GM12872 (cell line): Measurements from ENCODE around the gene EEA1.

Experiments used
- TF ChIP-seq, protein P1 (sequence below): IDR thresholded peaks from 3 replicates; pipeline ENCODE4 v1.5.1; 2011; ENCODE audit warnings: low read depth, mild to moderate bottlenecking, low read length, moderate library complexity; ENCODE audit not compliant: insufficient read depth

Gene EEA1

DNA sequence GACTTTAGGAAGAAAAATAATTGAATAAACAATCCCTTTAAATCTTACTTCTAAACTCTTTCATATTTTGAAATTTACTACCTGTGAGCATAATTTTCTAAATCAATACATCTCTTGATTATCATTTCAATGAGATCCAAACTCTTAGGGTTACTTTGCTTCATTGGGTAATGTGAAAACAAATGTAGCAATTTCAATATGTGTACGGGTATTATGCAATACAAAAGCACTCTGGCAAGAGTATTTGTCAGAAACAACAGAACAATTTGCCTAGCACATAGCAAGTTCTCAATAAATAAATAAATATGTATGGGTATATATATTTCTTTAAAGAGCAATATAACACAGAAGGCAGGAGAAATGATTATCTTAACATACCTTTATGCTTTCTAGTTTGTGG lies 149.2 kb downstream of the EEA1 start:
- TF ChIP-seq, protein P1, sequence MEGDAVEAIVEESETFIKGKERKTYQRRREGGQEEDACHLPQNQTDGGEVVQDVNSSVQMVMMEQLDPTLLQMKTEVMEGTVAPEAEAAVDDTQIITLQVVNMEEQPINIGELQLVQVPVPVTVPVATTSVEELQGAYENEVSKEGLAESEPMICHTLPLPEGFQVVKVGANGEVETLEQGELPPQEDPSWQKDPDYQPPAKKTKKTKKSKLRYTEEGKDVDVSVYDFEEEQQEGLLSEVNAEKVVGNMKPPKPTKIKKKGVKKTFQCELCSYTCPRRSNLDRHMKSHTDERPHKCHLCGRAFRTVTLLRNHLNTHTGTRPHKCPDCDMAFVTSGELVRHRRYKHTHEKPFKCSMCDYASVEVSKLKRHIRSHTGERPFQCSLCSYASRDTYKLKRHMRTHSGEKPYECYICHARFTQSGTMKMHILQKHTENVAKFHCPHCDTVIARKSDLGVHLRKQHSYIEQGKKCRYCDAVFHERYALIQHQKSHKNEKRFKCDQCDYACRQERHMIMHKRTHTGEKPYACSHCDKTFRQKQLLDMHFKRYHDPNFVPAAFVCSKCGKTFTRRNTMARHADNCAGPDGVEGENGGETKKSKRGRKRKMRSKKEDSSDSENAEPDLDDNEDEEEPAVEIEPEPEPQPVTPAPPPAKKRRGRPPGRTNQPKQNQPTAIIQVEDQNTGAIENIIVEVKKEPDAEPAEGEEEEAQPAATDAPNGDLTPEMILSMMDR = no peak

DNA sequence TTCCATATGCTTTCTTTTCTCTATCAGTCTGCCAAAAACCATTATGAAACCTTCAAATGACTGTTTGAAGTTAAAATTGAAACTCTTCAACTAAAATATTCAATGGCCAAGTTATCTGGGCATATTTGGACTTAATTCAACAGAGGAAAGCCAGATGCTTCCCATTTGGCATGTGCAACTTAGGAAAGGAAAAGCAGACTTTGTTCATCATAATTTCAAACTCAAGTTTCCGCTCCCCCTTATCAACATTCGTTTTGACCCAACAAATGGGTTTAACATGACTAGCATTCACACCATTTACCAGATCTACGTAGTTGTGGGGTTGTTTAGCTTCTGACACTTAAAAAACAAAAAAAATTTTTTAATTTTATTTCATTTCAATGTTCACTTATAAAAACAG lies 150.6 kb downstream of the EEA1 start:
- TF ChIP-seq, protein P1 = no peak

- TF ChIP-seq, protein P1 = no peak
Observed at GRCh38 chr12:92775416-92775815, 153.7 kb downstream of the EEA1 start.

GRCh38 chr12:92771001-92771400 lies 158.1 kb downstream of the EEA1 start:
- TF ChIP-seq, protein P1 = no peak

GRCh38 chr12:92769124-92769901 lies 159.8 kb downstream of the EEA1 start:
- TF ChIP-seq, protein P1 = no peak

GRCh38 chr12:92765871-92766270 lies 163.2 kb downstream of the EEA1 start:
- TF ChIP-seq, protein P1 = no peak

DNA sequence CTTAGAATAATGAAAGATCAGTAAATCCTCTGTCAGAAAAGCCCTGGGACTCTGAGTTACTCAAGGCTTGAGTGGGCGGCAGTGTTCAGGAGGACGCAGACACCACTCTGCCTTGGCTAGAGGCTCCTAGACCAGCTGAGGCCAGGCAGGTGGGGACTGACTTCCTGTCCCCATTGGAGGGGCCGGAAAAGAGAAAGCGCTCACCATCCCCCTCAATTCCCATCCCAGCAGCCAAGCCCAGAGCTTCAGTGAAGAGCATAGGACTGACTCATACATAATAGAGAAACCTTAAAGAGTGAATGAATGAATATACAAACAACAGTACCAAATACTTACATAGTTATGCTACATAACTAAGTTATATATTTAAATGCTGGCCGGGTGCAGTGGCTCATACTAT lies 164.3 kb downstream of the EEA1 start:
- TF ChIP-seq, protein P1 = no peak
